Natural killer cell (primary cell): Measurements from ENCODE around the gene NTNG2. TPM values are rescaled to one million over a fixed set of nuclear protein-coding genes. Genes with fewer than 3 reads are reported as not detected.

Experiments used
- ATAC-seq, 3 donors: fragments of 150-1000 bp in 2 of 3; fragments of 200-7000 bp in 1 of 3; cut with Tn5 transposase; 1 replicate in 1 of 3; 2 replicates in 2 of 3; pipeline ENCODE4 v1.10.0; 2021; ENCODE audit warnings: mild to moderate bottlenecking in 2 of 3, moderate library complexity in 2 of 3
- DNase-seq, 2 donors: peaks; one replicate each; pipeline versions ENCODE4 v3.0.0 to v3.0.0-alpha.2; 2013 to 2021; ENCODE audit warnings: mixed read lengths in 1 of 2
- H3K27ac ChIP-seq: one replicate; pipeline ENCODE4 v1.5.1; 2013; ENCODE audit warnings: mild to moderate bottlenecking, low read length
- H3K27me3 ChIP-seq: one replicate; pipeline ENCODE4 v1.6.1; 2013; ENCODE audit warnings: low read length; ENCODE audit not compliant: control insufficient read depth, insufficient read depth
- H3K36me3 ChIP-seq: one replicate; pipeline ENCODE4 v1.6.1; 2013; ENCODE audit warnings: low read length; ENCODE audit not compliant: control insufficient read depth, insufficient read depth
- H3K4me1 ChIP-seq: one replicate; pipeline ENCODE4 v1.6.1; 2013; ENCODE audit warnings: low read length; ENCODE audit not compliant: control insufficient read depth, insufficient read depth
- H3K4me3 ChIP-seq: one replicate; pipeline ENCODE4 v1.5.1; 2013; ENCODE audit warnings: low read length
- H3K9me3 ChIP-seq: one replicate; pipeline ENCODE4 v1.6.1; 2013; ENCODE audit warnings: low read length; ENCODE audit not compliant: control insufficient read depth, insufficient read depth
- H3K27ac Mint-ChIP-seq, 2 donors: one replicate each; pipeline ENCODE4 v1.8.0; 2022; ENCODE audit warnings: mild to moderate bottlenecking in 2 of 2, mixed read lengths in 2 of 2, moderate library complexity in 1 of 2
- H3K27me3 Mint-ChIP-seq, 2 donors: one replicate each; pipeline ENCODE4 v1.8.0; 2022; ENCODE audit warnings: low read depth in 2 of 2, mixed read lengths in 2 of 2
- H3K36me3 Mint-ChIP-seq: one replicate; pipeline ENCODE4 v1.8.0; 2022; ENCODE audit warnings: mixed read lengths
- H3K4me1 Mint-ChIP-seq, 2 donors: one replicate each; pipeline ENCODE4 v1.8.0; 2022; ENCODE audit warnings: mixed read lengths in 2 of 2
- H3K4me3 Mint-ChIP-seq: one replicate; pipeline ENCODE4 v1.8.0; 2022; ENCODE audit warnings: mild to moderate bottlenecking, moderate library complexity, mixed read lengths
- H3K9me3 Mint-ChIP-seq, 2 donors: one replicate each; pipeline ENCODE4 v1.8.0; 2022; ENCODE audit warnings: mixed read lengths in 2 of 2
- WGBS: methylation state at CpG from one replicate; pipeline ENCODE4 v1.1.7; 2013; ENCODE audit warnings: missing lambda C conversion rate; ENCODE audit not compliant: insufficient coverage; 5-methylcytosine and 5-hydroxymethylcytosine counted together
- intact Hi-C: fragments of 100-400 bp; cut with micrococcal nuclease; formaldehyde crosslinking; loops from one replicate; pipeline ENCODE4 v1.14.2; 2022
- total RNA-seq, 4 donors: library from RNA; stranded (reverse); fragments of 120-200 nt in 1 of 4; gene quantifications; one replicate each; pipeline versions ENCODE4 v1.2.3 to v1.2.4, GENCODE V29; 2013 to 2022
- TF ChIP-seq, protein P1 (sequence below): fragments of 200-600 bp; IDR thresholded peaks from one replicate; pipeline ENCODE4 v1.8.0; 2022; ENCODE audit warnings: antibody characterized with exemption

Gene NTNG2
- total RNA-seq, 3 donors from 2014 or later (not counting 1 experiment from before 2014, with no cell fraction given): 23.4 to 67.2 (median 32.6) TPM

- peaks cover 33 to 80% of the 10 kb centered on the region in 2 donors for H3K27me3 Mint-ChIP-seq
- intact Hi-C loops: no loop called here
- Histone ChIP-seq H3K36me3 (no peaks in the 10 kb centered on the region), H3K9me3 (no peaks in the 10 kb centered on the region), H3K4me3 (no peak overlapping the region), H3K27ac (no peak overlapping the region), H3K27me3 (no peaks in the 10 kb centered on the region), H3K4me1 (no peaks in the 10 kb centered on the region)
- H3K27ac Mint-ChIP-seq: no peak overlapping the region
- no peak overlapping the region for H3K4me3 Mint-ChIP-seq
- no peaks in the 10 kb centered on the region for H3K9me3 Mint-ChIP-seq
- H3K36me3 Mint-ChIP-seq: no peaks in the 10 kb centered on the region
- TF ChIP-seq, protein P1, sequence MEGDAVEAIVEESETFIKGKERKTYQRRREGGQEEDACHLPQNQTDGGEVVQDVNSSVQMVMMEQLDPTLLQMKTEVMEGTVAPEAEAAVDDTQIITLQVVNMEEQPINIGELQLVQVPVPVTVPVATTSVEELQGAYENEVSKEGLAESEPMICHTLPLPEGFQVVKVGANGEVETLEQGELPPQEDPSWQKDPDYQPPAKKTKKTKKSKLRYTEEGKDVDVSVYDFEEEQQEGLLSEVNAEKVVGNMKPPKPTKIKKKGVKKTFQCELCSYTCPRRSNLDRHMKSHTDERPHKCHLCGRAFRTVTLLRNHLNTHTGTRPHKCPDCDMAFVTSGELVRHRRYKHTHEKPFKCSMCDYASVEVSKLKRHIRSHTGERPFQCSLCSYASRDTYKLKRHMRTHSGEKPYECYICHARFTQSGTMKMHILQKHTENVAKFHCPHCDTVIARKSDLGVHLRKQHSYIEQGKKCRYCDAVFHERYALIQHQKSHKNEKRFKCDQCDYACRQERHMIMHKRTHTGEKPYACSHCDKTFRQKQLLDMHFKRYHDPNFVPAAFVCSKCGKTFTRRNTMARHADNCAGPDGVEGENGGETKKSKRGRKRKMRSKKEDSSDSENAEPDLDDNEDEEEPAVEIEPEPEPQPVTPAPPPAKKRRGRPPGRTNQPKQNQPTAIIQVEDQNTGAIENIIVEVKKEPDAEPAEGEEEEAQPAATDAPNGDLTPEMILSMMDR: no peak
- H3K4me1 Mint-ChIP-seq: peaks cover 5 to 8% of the 10 kb centered on the region in 2 donors
- 90% methylated on average over 3 of the region's 3 CpGs for WGBS
- DNase-seq (no peak), ATAC-seq (no peak)
Measured at GRCh38 chr9:132117694-132118093, 44.2 kb upstream of the NTNG2 start.

GRCh38 chr9:132121021-132121420, 40.8 kb upstream of the NTNG2 start:
- peaks cover 2 to 3% of the 10 kb centered on the region in 2 donors for H3K4me1 Mint-ChIP-seq
- no peak for ATAC-seq
- Histone ChIP-seq H3K27ac (no peak overlapping the region), H3K9me3 (no peaks in the 10 kb centered on the region), H3K4me3 (no peak overlapping the region), H3K36me3 (no peaks in the 10 kb centered on the region), H3K4me1 (no peaks in the 10 kb centered on the region), H3K27me3 (peaks cover 10% of the 10 kb centered on the region)
- DNase-seq: no peak
- no peak overlapping the region for H3K4me3 Mint-ChIP-seq
- H3K27ac Mint-ChIP-seq: no peak overlapping the region
- TF ChIP-seq, protein P1: no peak
- intact Hi-C loops: no loop called here
- H3K27me3 Mint-ChIP-seq: peaks cover 46 to 93% of the 10 kb centered on the region in 2 donors
- no peaks in the 10 kb centered on the region for H3K36me3 Mint-ChIP-seq
- no peaks in the 10 kb centered on the region for H3K9me3 Mint-ChIP-seq
- WGBS: no CpG with 5 or more reads among the region's 2 CpGs

DNA sequence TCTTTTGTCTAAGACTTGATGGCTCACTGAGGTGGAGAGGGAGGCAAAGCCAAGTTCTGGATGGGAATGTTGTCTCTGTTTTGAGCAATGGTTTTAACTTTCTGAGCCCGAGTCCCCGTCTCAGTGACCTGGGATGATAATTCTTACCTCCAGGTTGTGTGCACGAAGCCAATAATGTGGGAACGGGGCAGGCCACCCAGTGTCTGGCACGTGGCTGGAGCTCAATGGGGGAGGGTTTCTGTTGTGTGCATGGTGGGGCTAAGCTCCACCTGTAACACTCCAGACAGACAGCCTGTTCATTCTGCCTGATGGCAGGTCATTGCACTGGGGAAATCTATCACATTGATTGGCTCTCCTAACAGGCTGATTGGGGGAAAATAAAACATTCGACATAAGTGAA, 37.1 kb upstream of the NTNG2 start:
- H3K4me1 ChIP-seq: no peaks in the 10 kb centered on the region
- peaks cover 60 to 66% of the 10 kb centered on the region in 2 donors for H3K27me3 Mint-ChIP-seq
- no peaks in the 10 kb centered on the region for H3K36me3 ChIP-seq
- H3K27ac ChIP-seq: no peak overlapping the region
- peaks cover 10% of the 10 kb centered on the region for H3K27me3 ChIP-seq
- H3K4me1 Mint-ChIP-seq: peaks cover 8 to 9% of the 10 kb centered on the region in 2 donors
- H3K9me3 Mint-ChIP-seq: no peaks in the 10 kb centered on the region
- intact Hi-C loops: no loop called here
- H3K27ac Mint-ChIP-seq: no peak overlapping the region
- no peaks in the 10 kb centered on the region for H3K9me3 ChIP-seq
- H3K4me3 ChIP-seq: no peak overlapping the region
- TF ChIP-seq, protein P1: no peak
- ATAC-seq: no peak
- WGBS: 47% methylated on average over 6 of the region's 6 CpGs
- H3K4me3 Mint-ChIP-seq: no peak overlapping the region
- DNase-seq: no peak
- H3K36me3 Mint-ChIP-seq: no peaks in the 10 kb centered on the region

GRCh38 chr9:132125361-132125760, 36.5 kb upstream of the NTNG2 start:
- H3K27me3 Mint-ChIP-seq: peaks cover 61 to 63% of the 10 kb centered on the region in 2 donors
- no peaks in the 10 kb centered on the region for H3K9me3 Mint-ChIP-seq
- H3K27ac Mint-ChIP-seq: no peak overlapping the region
- peaks cover 10% of the 10 kb centered on the region for H3K27me3 ChIP-seq
- TF ChIP-seq, protein P1: no peak
- ATAC-seq: no peak
- H3K4me3 Mint-ChIP-seq: no peak overlapping the region
- H3K27ac ChIP-seq: no peak overlapping the region
- no peaks in the 10 kb centered on the region for H3K4me1 ChIP-seq
- no peaks in the 10 kb centered on the region for H3K36me3 ChIP-seq
- peaks cover 8 to 9% of the 10 kb centered on the region in 2 donors for H3K4me1 Mint-ChIP-seq
- no peaks in the 10 kb centered on the region for H3K9me3 ChIP-seq
- no peak overlapping the region for H3K4me3 ChIP-seq
- no peak for DNase-seq
- H3K36me3 Mint-ChIP-seq: no peaks in the 10 kb centered on the region
- intact Hi-C loops: no loop called here
- WGBS: 39% methylated on average over 7 of the region's 7 CpGs
